Measurements from ENCODE around the gene OLFM2.

GRCh38 chr19:9854282-9854846 is 82.0 kb downstream of the OLFM2 start:
- TF ChIP-seq TAF1 (IDR thresholded peaks at IDR 0.05; ENCODE audit: low read depth) (no peak), CTCF (IDR thresholded peaks at IDR 0.05; ENCODE audit: poor library complexity, severe bottlenecking) (no peak), REST (IDR thresholded peaks at IDR 0.05; ENCODE audit: borderline replicate concordance) (no peak)
